Body of pancreas (tissue), 4 donors: Measurements from ENCODE around the gene DCUN1D5. TPM values are rescaled to one million over a fixed set of nuclear protein-coding genes. Genes with fewer than 3 reads are reported as not detected.

ENCODE experiments used
- ATAC-seq: fragments of 150-250 bp; one replicate; pipeline ENCODE4 v1.9.1; 2016
- DNase-seq, 4 donors: peaks; one replicate each; pipeline ENCODE4 v3.0.0-alpha.2; 2019
- H3K27ac ChIP-seq, 4 donors: fragments of 200-600 bp; sonication (generic); 1 replicate in 3 of 4; 2 replicates in 1 of 4; pipeline versions ENCODE4 v1.5.1 to v1.6.1; 2016 to 2019; ENCODE audit warnings: mild to moderate bottlenecking in 1 of 4, mixed read lengths in 1 of 4, moderate library complexity in 1 of 4
- H3K27me3 ChIP-seq, 2 donors: fragments of 200-600 bp; sonication (generic); one replicate each; pipeline ENCODE4 v1.6.0; 2016; ENCODE audit warnings: mild to moderate bottlenecking in 1 of 2
- H3K36me3 ChIP-seq, 2 donors: fragments of 200-600 bp; sonication (generic); replicated peaks in 1 of 2; 2 replicates each; pipeline ENCODE4 v1.5.1; 2016; ENCODE audit warnings: low read depth in 2 of 2; ENCODE audit not compliant: insufficient read depth in 1 of 2
- H3K4me1 ChIP-seq: fragments of 200-600 bp; sonication (generic); one replicate; pipeline ENCODE4 v1.6.0; 2016
- H3K4me3 ChIP-seq, 2 donors: fragments of 200-600 bp; sonication (generic); 1 replicate in 1 of 2; 2 replicates in 1 of 2; pipeline ENCODE4 v1.5.1; 2016 to 2019
- H3K9me3 ChIP-seq, 3 donors: fragments of 200-600 bp; sonication (generic); 1 replicate in 2 of 3; 2 replicates in 1 of 3; pipeline ENCODE4 v1.5.1; 2016
- POLR2A ChIP-seq, 3 donors: fragments of 450-650 bp; IDR thresholded peaks; one replicate each; pipeline ENCODE4 v1.6.1; 2016; ENCODE audit warnings: antibody characterized with exemption in 3 of 3, mild to moderate bottlenecking in 2 of 3
- WGBS, 2 donors: methylation state at CpG; one replicate each; pipeline ENCODE4 v1.1.5; 2017; 5-methylcytosine and 5-hydroxymethylcytosine counted together
- intact Hi-C: fragments of 100-400 bp; cut with DNase I; formaldehyde crosslinking; loops from one replicate; pipeline ENCODE4 v1.15.1; 2023
- total RNA-seq, 2 donors: library from RNA; depleted of rRNA; stranded (reverse); fragments of >200 nt; gene quantifications; one replicate each; pipeline ENCODE4 v1.1.0, GENCODE V29; 2016
- TF ChIP-seq, protein P1 (sequence below), 7 experiments: fragments of 450-650 bp in 4 of 7; fragments of 200-600 bp in 3 of 7; sonication (generic) in 3 of 7; IDR thresholded peaks; one replicate each; pipeline ENCODE4 v1.5.1; 2016 to 2019; ENCODE audit warnings: antibody characterized with exemption in 7 of 7

The DCUN1D5 gene
- total RNA-seq, 2 donors from 2014 or later = 16.6 to 70.5 TPM

DNA sequence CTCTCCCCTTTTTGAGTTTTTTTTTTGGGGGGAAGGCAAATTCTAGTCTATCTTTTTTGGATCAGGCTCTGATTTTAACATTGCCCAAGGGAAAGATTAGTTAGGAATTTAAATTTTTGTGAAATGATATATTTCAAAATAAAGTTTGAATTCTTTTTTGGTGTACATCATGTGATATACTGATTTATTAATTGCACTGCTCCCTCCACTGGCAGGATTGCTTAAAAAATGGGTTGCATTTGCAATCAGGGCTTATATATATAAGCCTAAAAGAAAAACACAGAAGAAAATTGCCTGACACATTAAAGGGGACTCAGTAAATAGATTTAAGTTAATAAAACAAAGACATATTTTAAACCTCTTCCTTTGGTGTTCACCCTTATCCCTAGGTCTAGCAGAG is 18.4 kb upstream of the DCUN1D5 start:
- TF ChIP-seq, protein P1, sequence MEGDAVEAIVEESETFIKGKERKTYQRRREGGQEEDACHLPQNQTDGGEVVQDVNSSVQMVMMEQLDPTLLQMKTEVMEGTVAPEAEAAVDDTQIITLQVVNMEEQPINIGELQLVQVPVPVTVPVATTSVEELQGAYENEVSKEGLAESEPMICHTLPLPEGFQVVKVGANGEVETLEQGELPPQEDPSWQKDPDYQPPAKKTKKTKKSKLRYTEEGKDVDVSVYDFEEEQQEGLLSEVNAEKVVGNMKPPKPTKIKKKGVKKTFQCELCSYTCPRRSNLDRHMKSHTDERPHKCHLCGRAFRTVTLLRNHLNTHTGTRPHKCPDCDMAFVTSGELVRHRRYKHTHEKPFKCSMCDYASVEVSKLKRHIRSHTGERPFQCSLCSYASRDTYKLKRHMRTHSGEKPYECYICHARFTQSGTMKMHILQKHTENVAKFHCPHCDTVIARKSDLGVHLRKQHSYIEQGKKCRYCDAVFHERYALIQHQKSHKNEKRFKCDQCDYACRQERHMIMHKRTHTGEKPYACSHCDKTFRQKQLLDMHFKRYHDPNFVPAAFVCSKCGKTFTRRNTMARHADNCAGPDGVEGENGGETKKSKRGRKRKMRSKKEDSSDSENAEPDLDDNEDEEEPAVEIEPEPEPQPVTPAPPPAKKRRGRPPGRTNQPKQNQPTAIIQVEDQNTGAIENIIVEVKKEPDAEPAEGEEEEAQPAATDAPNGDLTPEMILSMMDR (IDR thresholded peaks at IDR 0.05) = no peak
- no peak for TF ChIP-seq POLR2A (IDR thresholded peaks at IDR 0.05)
- intact Hi-C loops = no loop called here
- Histone ChIP-seq H3K9me3 (no peaks in the 10 kb centered on the region), H3K4me3 (peak overlapping the region in 1 of 2 donors; percentile 63), H3K27ac (no peak overlapping the region), H3K27me3 (no peaks in the 10 kb centered on the region), H3K36me3 (no peaks in the 10 kb centered on the region), H3K4me1 (peaks cover 11% of the 10 kb centered on the region)
- ATAC-seq (no peak), DNase-seq (no peak)

DNA sequence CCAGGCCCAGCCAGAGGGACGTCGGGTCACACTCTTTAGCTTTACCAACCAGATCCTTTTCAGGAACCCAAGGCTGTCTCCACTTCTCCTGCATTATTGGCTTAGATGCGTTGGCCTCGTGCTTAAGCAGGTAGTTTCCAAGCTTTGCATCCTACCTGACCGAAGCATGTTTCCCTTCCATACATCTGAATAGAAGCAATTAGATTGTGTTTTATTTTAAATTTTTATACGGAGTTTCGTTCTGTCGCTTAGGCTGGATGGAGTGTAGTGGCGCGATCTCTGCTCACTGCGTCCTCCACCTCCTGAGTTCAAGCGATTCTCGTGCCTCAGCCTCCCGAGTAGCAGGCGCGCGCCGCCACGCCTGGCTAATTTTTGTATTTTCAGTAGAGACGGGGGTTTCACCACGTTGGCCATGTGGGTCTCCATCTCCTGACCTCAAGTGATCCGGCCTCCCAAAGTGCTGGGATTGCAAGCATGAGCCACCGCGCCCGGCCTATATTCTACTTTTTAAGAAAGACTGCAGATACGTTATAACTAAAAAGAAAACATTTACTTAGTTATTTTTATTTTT is 17.9 kb upstream of the DCUN1D5 start:
- WGBS, 2 donors = 19 to 22% methylated on average over 26 of the region's 26 CpGs
- H3K27ac ChIP-seq = peak overlapping the region in 3 of 4 donors; percentile 52 to 80 (median 77)
- H3K27me3 ChIP-seq = no peaks in the 10 kb centered on the region
- ATAC-seq (no peak), DNase-seq (peak in 1 of 4 donors; percentile 6)
- H3K4me3 ChIP-seq = peak overlapping the region; percentile 60 to 63
- no peaks in the 10 kb centered on the region for H3K36me3 ChIP-seq
- intact Hi-C loops = no loop called here
- H3K4me1 ChIP-seq = peaks cover 11% of the 10 kb centered on the region
- no peaks in the 10 kb centered on the region for H3K9me3 ChIP-seq
- no peak for TF ChIP-seq POLR2A (IDR thresholded peaks at IDR 0.05)

DNA sequence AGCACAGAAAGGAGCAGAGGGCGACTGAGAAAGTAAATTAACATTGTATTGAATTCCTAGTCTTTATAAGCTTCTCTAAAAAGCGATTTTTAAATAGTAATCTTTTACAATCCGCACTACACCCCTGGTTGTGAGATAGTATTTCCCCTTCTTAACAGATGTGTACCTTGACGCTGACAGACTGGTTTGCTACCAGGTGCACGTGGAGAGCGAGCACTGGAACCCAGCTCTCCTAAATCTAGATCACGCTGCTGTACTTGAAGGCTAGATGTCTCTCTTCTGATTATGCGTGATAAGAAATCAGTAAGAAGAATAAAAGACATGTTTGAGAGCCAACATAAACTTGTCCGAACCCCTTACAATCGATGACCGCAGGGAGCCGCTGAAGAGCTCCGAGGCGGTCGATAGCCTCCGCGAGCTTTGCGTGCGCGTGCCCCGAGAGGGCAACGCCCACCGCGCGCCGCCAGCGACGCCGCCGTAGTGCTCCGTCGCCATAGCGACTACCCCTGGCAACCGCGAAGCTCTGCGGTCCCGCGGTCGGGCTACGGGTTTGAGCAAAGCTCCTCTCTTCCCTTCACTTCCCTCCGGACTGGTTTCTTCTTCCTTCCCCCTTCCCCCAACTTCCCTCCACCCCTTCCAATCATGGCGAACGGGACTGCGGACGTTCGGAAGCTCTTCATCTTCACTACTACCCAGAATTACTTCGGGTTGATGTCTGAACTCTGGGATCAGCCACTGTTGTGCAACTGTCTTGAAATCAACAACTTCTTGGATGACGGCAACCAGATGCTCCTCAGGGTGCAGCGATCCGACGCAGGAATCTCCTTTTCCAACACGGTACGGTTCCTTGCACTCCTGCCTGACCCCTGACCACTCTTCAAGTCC is 17.2 kb upstream of the DCUN1D5 start, which contains the start of gene DYNC2H1:
Gene DYNC2H1 (plus strand): TSS at position 494 of the 885 bp plus-strand sequence. CDS start 149 bp downstream, at position 643.
- H3K9me3 ChIP-seq = no peaks in the 10 kb centered on the region
- TF ChIP-seq POLR2A (IDR thresholded peaks at IDR 0.05) = peak in 2 of 3 donors; percentile 45 to 47
- TF ChIP-seq, protein P1 (IDR thresholded peaks at IDR 0.05) = peak in 6 of 7 experiments; percentile 22 to 69 (median 54)
- peaks cover 11% of the 10 kb centered on the region for H3K4me1 ChIP-seq
- no peaks in the 10 kb centered on the region for H3K36me3 ChIP-seq
- H3K4me3 ChIP-seq = peak within 1 kb of the TSS; percentile 60 to 63
- peak; percentile 99 for ATAC-seq
- intact Hi-C loops = no loop called here
- WGBS, 2 donors = 0% methylated on average over 40 to 53 of the region's 53 CpGs
- H3K27ac ChIP-seq = peak within 1 kb of the TSS; percentile 33 to 80 (median 64)
- peak; percentile 87 to 91 (median 89) for DNase-seq
- no peaks in the 10 kb centered on the region for H3K27me3 ChIP-seq

- Histone ChIP-seq H3K27ac (no peak overlapping the region), H3K36me3 (no peaks in the 10 kb centered on the region), H3K9me3 (no peaks in the 10 kb centered on the region), H3K27me3 (peaks cover 0 to 5% of the 10 kb centered on the region in 2 donors), H3K4me3 (no peak overlapping the region), H3K4me1 (peaks cover 6% of the 10 kb centered on the region)
- DNase-seq (no peak), ATAC-seq (no peak)
- intact Hi-C loops = no loop called here
- TF ChIP-seq POLR2A (IDR thresholded peaks at IDR 0.05) = no peak
- TF ChIP-seq, protein P1 (IDR thresholded peaks at IDR 0.05) = no peak
Observed at GRCh38 chr11:103097279-103097678, 5.3 kb upstream of the DCUN1D5 start.

DNA sequence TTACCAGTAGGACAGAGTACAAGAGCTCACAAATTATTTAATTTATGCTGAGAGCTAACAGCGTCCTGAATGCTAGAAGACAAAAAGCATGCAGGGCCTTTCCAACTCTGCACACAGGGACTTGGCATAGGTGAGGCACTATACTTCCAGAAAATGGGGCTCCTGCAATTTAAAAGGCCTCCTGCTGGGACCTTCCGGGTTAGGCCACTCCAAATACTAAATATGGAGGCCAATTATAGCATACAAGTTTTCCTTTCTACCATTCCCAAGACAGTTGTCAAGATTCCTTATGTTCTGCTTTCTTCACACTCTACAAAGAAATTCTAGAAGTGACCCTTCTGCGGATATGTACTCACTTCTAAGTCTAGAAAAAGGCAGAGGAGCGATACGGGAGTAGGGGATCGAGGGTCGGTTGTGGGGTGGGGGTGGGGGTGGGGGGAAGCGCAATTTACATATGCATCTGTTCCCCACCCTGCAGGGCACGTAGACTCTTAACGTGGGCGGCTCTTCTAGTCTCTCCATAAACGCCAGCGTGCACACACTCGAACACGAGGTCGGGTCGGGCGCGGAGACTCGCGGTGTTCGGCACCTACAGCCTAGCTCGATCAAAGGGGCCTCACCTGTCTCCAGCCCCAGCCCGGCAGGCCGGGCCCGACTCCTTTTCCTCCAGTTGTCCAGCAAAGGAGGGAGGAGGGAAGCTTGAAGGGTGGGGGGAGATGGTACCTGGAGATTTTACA is 728 bp downstream of the DCUN1D5 start:
- peak overlapping the region; percentile 69 to 88 (median 83) for H3K27ac ChIP-seq

More for the DNA sequence above, 728 bp downstream of the DCUN1D5 start:
- intact Hi-C loops = no loop called here
- TF ChIP-seq POLR2A (IDR thresholded peaks at IDR 0.05) = no peak
- TF ChIP-seq, protein P1 (IDR thresholded peaks at IDR 0.05) = no peak
- peak overlapping the region; percentile 73 to 96 for H3K4me3 ChIP-seq
- H3K27me3 ChIP-seq = no peaks in the 10 kb centered on the region
- DNase-seq = peak; percentile 24 to 45 (median 32)
- peaks cover 26% of the 10 kb centered on the region for H3K4me1 ChIP-seq
- H3K9me3 ChIP-seq = no peaks in the 10 kb centered on the region
- 0 to 1% methylated on average over 26 of the region's 26 CpGs for WGBS, 2 donors
- no peaks in the 10 kb centered on the region for H3K36me3 ChIP-seq
- ATAC-seq = peak; percentile 39
